Motor neuron (in vitro differentiated cells): ENCODE results near the gene ZC3H7A. TPM values are rescaled to one million over a fixed set of nuclear protein-coding genes. Genes with fewer than 3 reads are reported as not detected.
"Not testable (repeated sequence)": the region's sequence is repeated elsewhere in the genome, so short reads cannot be mapped to it uniquely, and the experiment has no call there.

ENCODE experiments used
- ATAC-seq, 8 experiments: fragments of 200-7000 bp; cut with Tn5 transposase; replicated peaks in 6 of 8; 2 replicates each; pipeline ENCODE4 v1.8.0; 2021; ENCODE audit warnings: mild to moderate bottlenecking in 8 of 8, moderate library complexity in 8 of 8
- H3K27ac ChIP-seq, 2 donors: fragments of 250-450 bp; sonication (Bioruptor Pico); 2 replicates each; pipeline ENCODE4 v1.9.0; 2021; ENCODE audit warnings: antibody characterized with exemption in 2 of 2, mild to moderate bottlenecking in 2 of 2, moderate library complexity in 1 of 2
- H3K4me1 ChIP-seq, 2 donors: fragments of 250-450 bp; sonication (Bioruptor Pico); replicated peaks in 1 of 2; 2 replicates each; pipeline ENCODE4 v1.6.1; 2021; ENCODE audit warnings: antibody characterized with exemption in 2 of 2, mild to moderate bottlenecking in 2 of 2, moderate library complexity in 1 of 2
- H3K4me3 ChIP-seq, 5 donors: fragments of 250-450 bp; sonication (Bioruptor Pico); 2 replicates each; pipeline ENCODE4 v1.9.0; 2021; ENCODE audit warnings: antibody characterized with exemption in 5 of 5, mild to moderate bottlenecking in 5 of 5, moderate library complexity in 4 of 5
- WGBS, 10 experiments: fragments of 450-650 bp; shearing (Covaris generic); methylation state at CpG; one replicate each; pipeline ENCODE4 v1.0.0; 2022; 5-methylcytosine and 5-hydroxymethylcytosine counted together
- in situ Hi-C, 9 experiments: fragments of 400-800 bp; cut with MboI; loops; one replicate each; pipeline ENCODE4 v1.15.0; 2021; ENCODE audit warnings: low sequenced_read_pairs in 9 of 9, low pct_unique_long_range_greater_than_20kb in 2 of 9; ENCODE audit not compliant: unreplicated experiment in 9 of 9
- total RNA-seq, 8 experiments: library from RNA; unstranded; fragments of 300-600 nt; gene quantifications; 2 replicates each; pipeline versions ENCODE4 v1.2.3 to v1.2.4, GENCODE V29; 2022

Gene ZC3H7A
- total RNA-seq, 8 experiments from 2014 or later: 23.0 to 82.7 (median 39.3) TPM

GRCh38 chr16:11796227-11797165 lies 562 bp downstream of the ZC3H7A start:
- in situ Hi-C loops: no loop called here
- peak in 7 of 8 experiments; percentile 1 to 26 (median 11) for ATAC-seq
- H3K4me3 ChIP-seq: peak overlapping the region; percentile 60 to 96 (median 79)
- 0 to 31% (median 9%) methylated on average over 2 to 9 of the region's 93 CpGs; no CpG with 5 or more reads in 2 of the 10 experiments for WGBS, 10 experiments
- H3K27ac ChIP-seq: peak overlapping the region; percentile 94 to 95
- H3K4me1 ChIP-seq: peaks cover 20 to 27% of the 10 kb centered on the region in 2 donors

- no peak overlapping the region for H3K27ac ChIP-seq
- WGBS, 10 experiments: 8 to 96% (median 62%) methylated on average over 1 to 8 of the region's 8 CpGs; no CpG with 5 or more reads in 1 of the 10 experiments
- in situ Hi-C loops: no loop called here
- H3K4me3 ChIP-seq: peak overlapping the region; percentile 60 to 96 (median 79)
- H3K4me1 ChIP-seq: peaks cover 20 to 31% of the 10 kb centered on the region in 2 donors
- ATAC-seq: no peak
Measured at GRCh38 chr16:11795887-11796226, 1.2 kb downstream of the ZC3H7A start.

- in situ Hi-C loops: no loop called here
- H3K4me1 ChIP-seq: peaks cover 20 to 31% of the 10 kb centered on the region in 2 donors
- peak overlapping the region in 4 of 5 donors; percentile 60 to 96 (median 80) for H3K4me3 ChIP-seq
- no peak overlapping the region for H3K27ac ChIP-seq
- ATAC-seq: no peak
- 61 to 100% (median 88%) methylated on average over 2 to 11 of the region's 20 CpGs for WGBS, 10 experiments
Measured at GRCh38 chr16:11794996-11795886, 1.8 kb downstream of the ZC3H7A start.

- Histone ChIP-seq H3K4me3 (no peak overlapping the region), H3K4me1 (peaks cover 19 to 31% of the 10 kb centered on the region in 2 donors), H3K27ac (no peak overlapping the region)
- no peak for ATAC-seq
- WGBS, 10 experiments: 0 to 64% (median 43%) methylated on average over 1 to 2 of the region's 2 CpGs; no CpG with 5 or more reads in 1 of the 10 experiments
- in situ Hi-C loops: no loop called here
Measured at GRCh38 chr16:11794447-11794846, 2.6 kb downstream of the ZC3H7A start.

GRCh38 chr16:11793840-11794239 lies 3.2 kb downstream of the ZC3H7A start:
- Histone ChIP-seq H3K27ac (no peak overlapping the region), H3K4me1 (peaks cover 13 to 26% of the 10 kb centered on the region in 2 donors), H3K4me3 (no peak overlapping the region)
- in situ Hi-C loops: no loop called here
- no peak for ATAC-seq
- 68 to 96% (median 81%) methylated on average over 1 to 7 of the region's 7 CpGs for WGBS, 10 experiments

GRCh38 chr16:11792410-11793241 lies 4.4 kb downstream of the ZC3H7A start:
- Histone ChIP-seq H3K4me3 (no peak overlapping the region), H3K4me1 (peaks cover 9 to 22% of the 10 kb centered on the region in 2 donors), H3K27ac (no peak overlapping the region)
- in situ Hi-C loops: no loop called here
- ATAC-seq: no peak
- 67 to 100% (median 91%) methylated on average over 1 to 7 of the region's 7 CpGs; no CpG with 5 or more reads in 2 of the 10 experiments for WGBS, 10 experiments

- ATAC-seq: peak in 2 of 8 experiments; percentile 25 to 63
- peaks cover 9 to 22% of the 10 kb centered on the region in 2 donors for H3K4me1 ChIP-seq
- no peak overlapping the region for H3K27ac ChIP-seq
- H3K4me3 ChIP-seq: no peak overlapping the region
- WGBS, 10 experiments: 60 to 100% (median 99%) methylated on average over 1 to 5 of the region's 8 CpGs; no CpG with 5 or more reads in 4 of the 10 experiments
- in situ Hi-C loops: no loop called here
Measured at GRCh38 chr16:11791144-11791828, 5.8 kb downstream of the ZC3H7A start.

GRCh38 chr16:11788914-11789313 lies 8.1 kb downstream of the ZC3H7A start:
- Histone ChIP-seq H3K4me1 (peaks cover 0 to 9% of the 10 kb centered on the region in 2 donors), H3K27ac (no peak overlapping the region), H3K4me3 (no peak overlapping the region)
- ATAC-seq: no peak
- 92 to 100% (median 100%) methylated on average over 1 to 2 of the region's 3 CpGs; no CpG with 5 or more reads in 6 of the 10 experiments for WGBS, 10 experiments
- in situ Hi-C loops: no loop called here

GRCh38 chr16:11784980-11785599 lies 12.0 kb downstream of the ZC3H7A start:
- H3K27ac ChIP-seq, H3K4me3 ChIP-seq, H3K4me1 ChIP-seq, in situ Hi-C loops, ATAC-seq: not testable (repeated sequence)
- WGBS, 10 experiments: 46 to 100% (median 95%) methylated on average over 2 to 5 of the region's 13 CpGs; no CpG with 5 or more reads in 1 of the 10 experiments

GRCh38 chr16:11784381-11784780 lies 12.7 kb downstream of the ZC3H7A start:
- H3K27ac ChIP-seq, ATAC-seq, H3K4me3 ChIP-seq, H3K4me1 ChIP-seq, in situ Hi-C loops: not testable (repeated sequence)
- 73 to 100% (median 100%) methylated on average over 2 to 6 of the region's 6 CpGs; no CpG with 5 or more reads in 5 of the 10 experiments for WGBS, 10 experiments

- no peak for ATAC-seq
- H3K4me3 ChIP-seq: no peak overlapping the region
- in situ Hi-C loops: no loop called here
- peaks cover 0 to 7% of the 10 kb centered on the region in 2 donors for H3K4me1 ChIP-seq
- H3K27ac ChIP-seq: no peak overlapping the region
Measured at GRCh38 chr16:11784038-11784369, 13.1 kb downstream of the ZC3H7A start.
